ENCODE data around the gene COPG2.

DNA sequence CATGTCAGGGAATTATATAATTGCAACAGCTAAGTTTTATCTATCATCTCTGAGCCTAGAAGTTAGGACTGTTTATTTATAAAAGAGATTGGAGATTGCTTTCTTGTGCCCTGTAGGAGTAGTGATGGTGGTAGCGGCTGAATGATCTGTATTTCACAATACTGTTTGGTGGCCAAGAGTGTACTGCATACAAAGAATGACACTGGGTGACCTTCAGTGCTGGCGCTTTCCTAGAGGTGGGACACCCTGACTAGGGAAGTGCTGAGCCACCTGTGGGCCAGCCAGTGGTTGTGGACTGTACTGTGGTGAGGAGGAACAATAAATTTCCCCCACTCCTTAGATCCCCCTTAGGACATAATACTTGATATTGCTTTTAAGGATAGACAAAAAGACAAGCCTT is 53.0 kb downstream of the COPG2 start:
- TF ChIP-seq EZH2 (IDR thresholded peaks at IDR 0.05), result no peak
- no peak for TF ChIP-seq POLR2AphosphoS5 (IDR thresholded peaks at IDR 0.05; ENCODE audit: borderline replicate concordance, low read depth, low read length)
- no peak for TF ChIP-seq FOXP2 (optimal IDR thresholded peaks at IDR 0.05; ENCODE audit: control extremely low read depth, extremely low read length, insufficient read depth)
